Adipocyte (in vitro differentiated cells): ENCODE results near the gene SLC12A3.

Source experiments
- DNase-seq: peaks from one replicate; pipeline ENCODE4 v3.0.0-alpha.2; 2015; ENCODE audit warnings: low read depth
- H3K27me3 ChIP-seq: replicated peaks from 2 replicates; pipeline ENCODE4 v1.7.0; 2013; ENCODE audit warnings: mild to moderate bottlenecking, low read length, moderate library complexity; ENCODE audit not compliant: control insufficient read depth, insufficient read depth
- H3K36me3 ChIP-seq: 2 replicates; pipeline ENCODE4 v1.7.0; 2013; ENCODE audit warnings: low read length, mild to moderate bottlenecking, moderate library complexity; ENCODE audit not compliant: control insufficient read depth, insufficient read depth, severe bottlenecking
- H3K4me1 ChIP-seq: 2 replicates; pipeline ENCODE4 v1.7.0; 2013; ENCODE audit warnings: mild to moderate bottlenecking, low read length, moderate library complexity; ENCODE audit not compliant: control insufficient read depth, insufficient read depth
- H3K4me3 ChIP-seq: 2 replicates; pipeline ENCODE4 v1.7.0; 2013; ENCODE audit warnings: mild to moderate bottlenecking, low read length, moderate library complexity
- H3K9ac ChIP-seq: 2 replicates; pipeline ENCODE4 v1.7.0; 2013; ENCODE audit warnings: mild to moderate bottlenecking, low read length, moderate library complexity
- H3K9me3 ChIP-seq: 2 replicates; pipeline ENCODE4 v1.7.0; 2013; ENCODE audit warnings: mild to moderate bottlenecking, low read length, moderate library complexity; ENCODE audit not compliant: control insufficient read depth

The SLC12A3 gene

GRCh38 chr16:56896244-56896643 is 31.2 kb downstream of the SLC12A3 start:
- Histone ChIP-seq H3K9ac (no peak overlapping the region), H3K9me3 (no peaks in the 10 kb centered on the region), H3K4me1 (no peaks in the 10 kb centered on the region), H3K4me3 (no peak overlapping the region), H3K36me3 (no peaks in the 10 kb centered on the region), H3K27me3 (peaks cover 30% of the 10 kb centered on the region)
- DNase-seq, result no peak

GRCh38 chr16:56897026-56897799 is 32.2 kb downstream of the SLC12A3 start:
- H3K27me3 ChIP-seq, result peaks cover 31% of the 10 kb centered on the region
- H3K4me1 ChIP-seq, result no peaks in the 10 kb centered on the region
- H3K9ac ChIP-seq, result no peak overlapping the region
- no peaks in the 10 kb centered on the region for H3K36me3 ChIP-seq
- H3K4me3 ChIP-seq, result no peak overlapping the region
- no peaks in the 10 kb centered on the region for H3K9me3 ChIP-seq
- DNase-seq, result no peak

- H3K4me1 ChIP-seq, result no peaks in the 10 kb centered on the region
- H3K9me3 ChIP-seq, result no peaks in the 10 kb centered on the region
- no peak overlapping the region for H3K4me3 ChIP-seq
- H3K9ac ChIP-seq, result no peak overlapping the region
- DNase-seq, result no peak
- peaks cover 44% of the 10 kb centered on the region for H3K27me3 ChIP-seq
- no peaks in the 10 kb centered on the region for H3K36me3 ChIP-seq
Measured at GRCh38 chr16:56898847-56899246, 33.8 kb downstream of the SLC12A3 start.

DNA sequence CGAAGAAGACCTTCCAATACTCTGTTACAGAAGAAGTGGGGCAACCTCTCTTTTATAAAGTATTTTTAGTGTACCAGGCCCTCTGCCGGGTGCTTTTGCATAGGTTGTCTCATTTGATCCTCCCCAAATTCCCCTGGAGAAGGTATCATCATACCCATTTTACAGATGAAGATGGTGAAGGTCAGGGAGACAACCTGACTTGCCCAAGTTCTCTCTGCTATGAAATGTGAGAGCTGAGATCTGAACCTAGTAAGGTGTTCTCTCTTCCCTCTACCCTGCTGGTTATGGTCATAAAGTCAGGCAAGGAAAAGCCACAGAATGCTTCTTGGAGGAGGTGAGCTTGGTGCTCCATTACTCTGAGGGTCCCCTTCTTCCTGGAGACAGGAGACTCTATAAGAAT is 38.9 kb downstream of the SLC12A3 start:
- Histone ChIP-seq H3K4me3 (no peak overlapping the region), H3K4me1 (no peaks in the 10 kb centered on the region), H3K9ac (no peak overlapping the region), H3K27me3 (peaks cover 54% of the 10 kb centered on the region), H3K36me3 (no peaks in the 10 kb centered on the region), H3K9me3 (peaks cover 4% of the 10 kb centered on the region)
- no peak for DNase-seq

- H3K4me3 ChIP-seq, result no peak overlapping the region
- no peak for DNase-seq
- H3K9me3 ChIP-seq, result peaks cover 4% of the 10 kb centered on the region
- H3K36me3 ChIP-seq, result no peaks in the 10 kb centered on the region
- no peak overlapping the region for H3K9ac ChIP-seq
- peaks cover 32% of the 10 kb centered on the region for H3K27me3 ChIP-seq
- peaks cover 16% of the 10 kb centered on the region for H3K4me1 ChIP-seq
Measured at GRCh38 chr16:56907401-56907800, 42.4 kb downstream of the SLC12A3 start.

GRCh38 chr16:56909527-56909979 is 44.5 kb downstream of the SLC12A3 start:
- H3K9me3 ChIP-seq, result peaks cover 4% of the 10 kb centered on the region
- H3K36me3 ChIP-seq, result no peaks in the 10 kb centered on the region
- DNase-seq, result no peak
- H3K9ac ChIP-seq, result no peak overlapping the region
- H3K4me1 ChIP-seq, result peaks cover 29% of the 10 kb centered on the region
- H3K4me3 ChIP-seq, result no peak overlapping the region
- H3K27me3 ChIP-seq, result peaks cover 14% of the 10 kb centered on the region

GRCh38 chr16:56910112-56910511 is 45.1 kb downstream of the SLC12A3 start:
- Histone ChIP-seq H3K9ac (no peak overlapping the region), H3K4me3 (no peak overlapping the region), H3K9me3 (peaks cover 4% of the 10 kb centered on the region), H3K27me3 (peaks cover 11% of the 10 kb centered on the region), H3K36me3 (no peaks in the 10 kb centered on the region), H3K4me1 (peaks cover 32% of the 10 kb centered on the region)
- DNase-seq, result no peak

GRCh38 chr16:56910654-56911539 is 45.9 kb downstream of the SLC12A3 start:
- Histone ChIP-seq H3K4me3 (no peak overlapping the region), H3K36me3 (no peaks in the 10 kb centered on the region), H3K27me3 (peaks cover 5% of the 10 kb centered on the region), H3K9me3 (peaks cover 4% of the 10 kb centered on the region), H3K9ac (no peak overlapping the region), H3K4me1 (peaks cover 36% of the 10 kb centered on the region)
- DNase-seq, result peak; percentile 73

DNA sequence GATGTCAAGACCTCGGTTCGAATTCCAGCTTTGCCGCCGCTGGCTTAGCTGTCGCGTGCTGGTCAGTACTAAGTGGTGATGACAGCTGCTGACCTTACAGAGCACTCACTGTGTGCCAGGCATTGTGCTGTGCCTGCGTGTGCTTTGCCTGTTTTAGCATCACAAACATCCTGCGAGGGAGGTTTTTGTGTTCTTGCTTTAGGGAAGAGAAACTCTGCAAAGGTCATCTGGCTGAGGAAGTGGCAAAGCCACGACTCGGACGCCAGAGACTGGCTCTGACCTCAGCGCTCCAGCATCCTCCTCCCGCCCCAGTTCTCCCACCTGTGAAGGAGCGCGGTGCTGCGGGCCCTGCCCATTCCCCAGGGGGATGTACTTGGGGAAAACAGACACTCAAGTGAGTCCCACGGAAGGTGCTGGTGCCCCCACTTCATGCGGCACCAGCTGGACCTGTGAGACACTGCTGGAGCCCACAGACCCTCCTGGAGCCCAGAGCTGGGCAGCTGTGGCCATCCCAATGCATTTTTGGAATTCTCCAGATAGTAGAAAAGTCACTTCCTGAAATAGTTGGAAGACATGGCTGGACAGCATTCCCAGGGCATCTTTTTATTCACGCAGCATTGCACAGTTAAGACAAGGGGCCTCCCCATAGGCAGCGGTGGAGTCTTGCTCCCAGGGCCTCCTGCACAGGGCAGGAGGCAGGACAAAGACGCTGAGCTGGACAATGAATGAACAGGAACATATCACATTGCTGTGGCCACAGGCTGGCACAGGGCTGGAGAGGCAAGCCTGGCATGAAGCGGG is 47.0 kb downstream of the SLC12A3 start:
- no peaks in the 10 kb centered on the region for H3K9me3 ChIP-seq
- no peaks in the 10 kb centered on the region for H3K27me3 ChIP-seq
- H3K9ac ChIP-seq, result peak overlapping the region; percentile 7
- H3K4me3 ChIP-seq, result no peak overlapping the region
- peaks cover 36% of the 10 kb centered on the region for H3K4me1 ChIP-seq
- H3K36me3 ChIP-seq, result no peaks in the 10 kb centered on the region
- DNase-seq, result peak; percentile 37

GRCh38 chr16:56912746-56913708 is 48.0 kb downstream of the SLC12A3 start:
- Histone ChIP-seq H3K9me3 (no peaks in the 10 kb centered on the region), H3K4me3 (no peak overlapping the region), H3K4me1 (peaks cover 36% of the 10 kb centered on the region), H3K36me3 (no peaks in the 10 kb centered on the region), H3K9ac (no peak overlapping the region), H3K27me3 (no peaks in the 10 kb centered on the region)
- peak; percentile 63 for DNase-seq
